ENCODE data around the gene DAZL. TPM values are rescaled to one million over a fixed set of nuclear protein-coding genes. Genes with fewer than 3 reads are reported as not detected.

Gene DAZL
- total and polyA plus RNA-seq, 10 of the 15 experiments (the other 5 are each of a cell fraction or from before 2014, with no cell fraction given), result 0.04 to 0.48 (median 0.13) TPM; not detected in 1

- H4K20me1 ChIP-seq (ENCODE audit: control insufficient read depth, insufficient read depth), result no peaks in the 10 kb centered on the region
- no peak overlapping the region for H3K4me2 ChIP-seq (ENCODE audit: control insufficient read depth, insufficient read depth)
- CTCF ChIA-PET, result interaction anchor here (0.6 to 8.7 kb wide), 11 partner anchors 22 to 287 kb away, joined by 3 to 170 read pairs (median 4); no protein-coding TSS in a partner anchor
- no peak for FAIRE-seq
- POLR2A ChIA-PET, result no interaction called here
- no TSS peak for BruUV-seq (replicated peaks)
- no peak overlapping the region for H3K27ac ChIP-seq (ENCODE audit: control insufficient read depth, insufficient read depth)
- no peaks in the 10 kb centered on the region; the same call in 1 of the 2 replicates for H3K79me2 ChIP-seq (ENCODE audit: control insufficient read depth, insufficient read depth, low read length)
- DNase-seq (ENCODE audit: low read depth, low spot score), result no peak
- 57% methylated on average over 4 of the region's 4 CpGs for WGBS (ENCODE audit: insufficient coverage, insufficient replicate concordance, low lambda C conversion rate, missing lambda C conversion rate)
- TF ChIP-seq EGR1 (IDR thresholded peaks at IDR 0.05; ENCODE audit: borderline replicate concordance in 1 of 2, low read depth in 2 of 2, low read length in 2 of 2), result no peak
- no peak for TF ChIP-seq NBN (IDR thresholded peaks at IDR 0.05)
- TF ChIP-seq RAD21 (IDR thresholded peaks at IDR 0.05; ENCODE audit: insufficient read depth, low read depth, low read length), result no peak
- no peak for TF ChIP-seq PKNOX1 (IDR thresholded peaks at IDR 0.05)
- TF ChIP-seq CHD4 (IDR thresholded peaks at IDR 0.05), result no peak
- TF ChIP-seq NFYB (IDR thresholded peaks at IDR 0.05; ENCODE audit: insufficient read depth, low read depth, low read length), result no peak
- no peak for TF ChIP-seq MLLT1 (IDR thresholded peaks at IDR 0.05)
- TF ChIP-seq E2F4 (IDR thresholded peaks at IDR 0.05; ENCODE audit: low read depth, low read length), result no peak
- TF ChIP-seq YBX1 (IDR thresholded peaks at IDR 0.05), result peak; percentile 66; the same call in 1 of the 2 replicates
- TF ChIP-seq CREM (IDR thresholded peaks at IDR 0.05; ENCODE audit: low read depth), result no peak
- no peak for TF ChIP-seq IRF3 (IDR thresholded peaks at IDR 0.05)
- no peak for TF ChIP-seq JUND (IDR thresholded peaks at IDR 0.05; ENCODE audit: low read depth, low read length)
- TF ChIP-seq SIN3A (IDR thresholded peaks at IDR 0.05; ENCODE audit: low read depth, low read length), result 0 out of 2 replicates have a peak, but pooled peaks have one; percentile 2
- TF ChIP-seq PAX8 (IDR thresholded peaks at IDR 0.05), result no peak
- no peak for TF ChIP-seq ZNF384 (IDR thresholded peaks at IDR 0.05; ENCODE audit: borderline replicate concordance, low read depth, low read length)
- intact Hi-C loops (cut with micrococcal nuclease; ENCODE audit: unreplicated experiment) (loop anchor here (5.0 kb wide), 1 partner anchor 119 kb away; no protein-coding TSS in a partner anchor), in situ Hi-C loops (cut with MboI) (loop anchor here (5.0 to 10.0 kb wide), 2 partner anchors 264 to 497 kb away; no protein-coding TSS in a partner anchor)
- H2AFZ ChIP-seq (ENCODE audit: control insufficient read depth, low read depth, low read length), result no peak overlapping the region
- no peak overlapping the region for H3K9ac ChIP-seq (ENCODE audit: control insufficient read depth, insufficient read depth, low read length)
- SMC1A ChIA-PET (ENCODE audit: uncharacterized antibody, unreplicated experiment), result interaction anchor here (0.6 to 3.9 kb wide), 17 partner anchors 10 to 283 kb away, joined by 3 to 67 read pairs (median 6); no protein-coding TSS in a partner anchor
- H3K4me3 ChIP-seq, result no peak overlapping the region
- peaks cover 3% of the 10 kb centered on the region for H3K9me3 ChIP-seq (replicated peaks; ENCODE audit: control insufficient read depth, insufficient read depth, low read length)
- H3K36me3 ChIP-seq (ENCODE audit: control insufficient read depth in 2 of 2, insufficient read depth in 2 of 2, low read length in 1 of 2), result no peaks in the 10 kb centered on the region
- ATAC-seq, result peak; percentile 17
- RAD21 ChIA-PET (ENCODE audit: unreplicated experiment), result interaction anchor here (0.7 to 3.9 kb wide), 16 partner anchors 13 to 847 kb away, joined by 3 to 91 read pairs (median 4); partner anchors contain the start of genes DPH3, OXNAD1 and RFTN1
- no peaks in the 10 kb centered on the region for H3K27me3 ChIP-seq (replicated peaks in 1 of 2; ENCODE audit: control insufficient read depth in 2 of 2, insufficient read depth in 2 of 2, low read length in 1 of 2)
- H3K4me1 ChIP-seq (ENCODE audit: control insufficient read depth, insufficient read depth, low read length), result peaks cover 13% of the 10 kb centered on the region
Observed at GRCh38 chr3:16551342-16551976, 53.8 kb downstream of the DAZL start.
